CD4-positive, alpha-beta T cell treated with Interleukin-21 for 1 hour (primary cell): ENCODE results near the gene ALPL.
"Not testable (repeated sequence)": the region's sequence is repeated elsewhere in the genome, so short reads cannot be mapped to it uniquely, and the experiment has no call there.

Experiments
- DNase-seq: peaks from one replicate; pipeline ENCODE4 v3.0.0-alpha.2; 2020

Gene ALPL

DNA sequence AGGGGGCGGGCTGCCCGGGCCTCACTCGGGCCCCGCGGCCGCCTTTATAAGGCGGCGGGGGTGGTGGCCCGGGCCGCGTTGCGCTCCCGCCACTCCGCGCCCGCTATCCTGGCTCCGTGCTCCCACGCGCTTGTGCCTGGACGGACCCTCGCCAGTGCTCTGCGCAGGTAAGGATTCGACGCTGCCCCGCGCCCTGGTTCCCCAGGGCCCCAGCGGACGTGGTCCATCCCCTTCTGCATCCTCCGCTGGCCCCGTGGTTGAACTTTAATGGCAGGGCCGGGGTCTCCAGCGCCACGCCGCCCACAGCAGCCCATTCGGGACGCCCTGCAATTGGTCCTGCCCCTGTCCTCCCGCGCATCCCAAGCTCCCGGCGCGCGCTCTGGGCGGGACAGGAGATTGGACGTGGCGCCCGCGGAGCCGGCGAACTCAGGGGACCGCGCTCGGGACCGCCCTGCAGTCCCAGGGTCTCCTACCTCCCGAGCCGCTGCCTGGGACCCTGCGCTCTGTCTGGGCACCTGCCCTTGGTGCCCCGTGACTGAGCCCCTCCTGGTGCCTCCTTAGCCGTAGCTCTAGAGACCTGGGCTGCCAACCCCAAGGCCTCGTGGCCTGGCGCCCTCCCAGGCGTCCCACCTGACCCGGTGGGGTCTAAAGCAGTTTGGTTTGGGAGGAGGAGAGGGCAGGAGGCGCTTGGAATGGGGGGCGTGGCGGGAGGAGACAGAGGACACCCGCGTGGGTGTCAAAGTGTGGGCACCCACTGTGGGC, at the start of gene ALPL:
TSS of gene ALPL (plus strand) at position 73 of the 762 bp plus-strand sequence. CDS start 44,659 bp downstream, outside the sequence.
- no peak for DNase-seq

DNA sequence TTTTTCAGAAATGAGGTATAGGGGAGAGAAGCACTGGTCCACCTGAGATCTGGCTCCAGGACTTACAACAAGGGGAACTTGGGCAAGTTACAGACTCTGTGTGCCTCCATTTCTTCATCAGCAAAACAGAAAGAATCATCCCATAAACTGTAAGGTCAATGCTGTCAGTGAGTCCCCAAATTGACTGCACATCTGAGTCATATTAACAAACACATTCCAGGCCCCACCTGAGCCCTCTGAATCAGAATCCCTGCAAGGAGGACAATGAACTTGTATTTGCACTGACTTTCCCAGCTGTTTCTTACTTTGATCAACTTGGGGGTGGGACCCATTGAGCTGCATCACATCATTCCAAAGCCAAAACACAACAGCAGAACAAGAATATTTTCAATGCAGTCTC, 44.1 kb upstream of the ALPL start:
- not testable (repeated sequence) for DNase-seq

DNA sequence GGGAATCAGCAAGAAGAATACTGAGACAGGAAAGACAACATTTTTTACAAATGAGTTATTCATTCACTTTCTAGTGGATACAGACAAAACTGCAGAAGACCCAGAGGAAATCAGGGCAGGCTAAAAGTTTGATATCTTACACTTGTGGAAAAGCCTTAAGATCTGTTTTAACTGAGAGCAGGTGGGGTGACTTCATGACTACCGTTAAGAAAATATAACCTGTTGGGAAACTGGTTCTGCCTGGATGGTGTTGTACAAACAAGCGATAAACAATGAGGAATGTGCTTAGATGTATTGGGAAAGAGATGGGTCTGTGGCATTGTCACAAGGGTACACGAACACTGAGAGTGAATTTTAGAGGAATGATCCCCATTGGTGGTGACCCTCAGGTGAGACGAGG, 41.3 kb upstream of the ALPL start:
- not testable (repeated sequence) for DNase-seq

DNA sequence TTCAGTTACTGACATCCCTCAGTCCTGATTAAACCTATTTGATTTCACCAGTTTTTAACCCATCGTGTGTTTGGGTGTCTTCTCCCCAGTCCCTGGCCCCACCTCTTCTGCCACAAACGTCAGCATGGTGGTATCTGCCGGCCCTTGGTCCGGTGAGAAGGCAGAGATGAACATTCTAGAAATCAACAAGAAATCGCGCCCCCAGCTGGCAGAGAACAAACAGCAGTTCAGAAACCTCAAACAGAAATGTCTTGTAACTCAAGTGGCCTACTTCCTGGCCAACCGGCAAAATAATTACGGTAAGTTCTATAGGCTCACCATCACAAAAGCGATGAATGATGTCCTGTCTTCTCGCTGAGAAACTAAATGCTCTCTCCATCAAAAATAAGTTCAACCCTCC, 40.6 kb upstream of the ALPL start:
- DNase-seq = peak; percentile 15

DNA sequence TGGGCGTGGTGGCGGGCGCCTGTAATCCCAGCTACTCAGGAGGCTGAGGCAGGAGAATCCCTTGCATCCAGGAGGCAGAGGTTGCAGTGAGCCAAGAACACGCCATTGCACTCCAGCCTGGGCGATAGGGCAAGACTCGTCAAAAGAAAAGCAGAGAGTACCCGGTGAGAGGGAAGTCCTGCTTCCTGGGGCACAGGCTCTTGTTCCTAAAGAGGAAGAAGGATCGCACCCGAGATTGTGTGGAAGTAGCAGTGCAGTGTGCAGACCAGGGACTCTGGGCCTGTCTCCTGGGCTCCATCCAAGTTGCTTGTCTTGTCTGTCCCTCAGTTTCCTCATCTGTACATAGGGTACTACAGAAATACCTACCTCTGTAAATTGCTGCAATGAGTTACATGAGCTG, 39.6 kb upstream of the ALPL start:
- DNase-seq = no peak

DNA sequence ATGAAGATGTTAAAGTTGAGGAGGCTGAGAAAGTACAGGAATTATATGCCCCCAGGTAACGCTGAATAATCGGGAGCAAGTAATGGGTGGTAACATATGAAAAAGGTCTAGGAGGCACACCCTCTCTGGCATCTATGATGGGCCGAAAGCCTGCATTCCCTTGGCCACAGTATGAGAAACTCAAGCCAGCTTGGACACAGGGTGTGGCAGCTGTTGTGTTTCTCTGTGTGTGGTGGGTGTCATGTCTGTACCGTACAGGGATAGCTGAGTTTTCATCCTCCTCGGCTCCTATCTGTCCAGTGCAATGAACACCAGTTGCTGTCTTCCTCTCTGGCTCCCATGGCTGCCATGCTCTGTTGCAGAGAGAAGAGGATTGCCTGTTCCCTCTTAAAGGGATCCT, 36.4 kb upstream of the ALPL start:
- DNase-seq = no peak

DNA sequence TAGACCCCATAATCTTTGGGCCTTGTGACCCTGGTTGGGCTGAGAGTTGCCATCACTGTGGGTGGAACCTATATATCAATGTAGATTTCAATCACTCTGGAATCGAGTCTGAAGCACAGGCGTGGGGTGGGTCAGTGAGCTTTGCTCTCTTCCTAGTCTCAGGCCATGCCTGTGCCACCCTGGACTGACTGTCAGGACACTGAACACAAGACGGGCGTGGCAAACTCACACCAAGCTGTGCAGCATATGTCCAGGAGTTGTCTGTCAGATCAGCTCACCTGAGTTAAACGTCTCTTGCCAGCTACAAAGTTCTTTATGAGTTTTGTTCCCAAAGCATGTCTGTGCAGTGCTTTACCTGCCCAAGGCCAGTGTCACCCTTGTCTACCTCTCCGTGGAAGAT, 30.9 kb upstream of the ALPL start:
- DNase-seq = no peak

DNA sequence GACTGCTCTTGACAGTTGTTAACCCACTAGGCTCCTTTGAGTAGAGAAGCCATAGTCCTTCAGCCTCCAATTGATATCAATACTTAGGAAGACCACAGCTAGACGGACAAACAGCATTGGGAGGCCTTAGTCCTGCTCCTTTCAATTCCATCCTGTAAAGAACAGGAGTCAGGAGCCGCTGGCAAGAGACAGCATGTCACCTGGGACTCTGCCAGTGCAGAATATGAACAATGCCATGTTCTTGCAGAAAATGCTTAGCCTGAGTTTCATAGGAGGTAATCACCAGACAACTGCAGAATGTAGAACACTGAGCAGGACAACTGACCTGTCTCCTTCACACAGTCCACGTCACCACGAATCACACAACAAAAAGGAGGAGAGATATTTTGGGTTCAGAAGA, 25.3 kb upstream of the ALPL start:
- not testable (repeated sequence) for DNase-seq

DNA sequence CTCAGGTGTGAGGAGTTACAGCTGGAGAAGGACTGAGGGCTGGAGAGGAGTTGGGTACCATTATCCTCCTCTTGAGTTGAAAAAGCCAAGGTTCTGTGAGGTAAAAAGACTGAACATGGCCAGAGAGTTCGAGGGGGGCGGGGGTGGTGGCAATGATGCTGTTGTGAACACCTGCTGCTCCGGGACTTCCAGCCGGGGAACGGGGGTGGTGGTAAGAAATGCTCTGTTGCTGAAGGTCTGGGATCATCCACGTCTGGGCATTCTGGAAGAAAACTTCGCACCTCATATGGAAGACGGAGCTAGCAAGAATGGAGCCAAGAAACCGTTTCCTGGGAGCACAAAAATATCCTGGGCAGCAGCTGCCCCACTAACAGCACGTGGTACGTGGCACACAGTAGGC, 20.1 kb upstream of the ALPL start:
- no peak for DNase-seq

DNA sequence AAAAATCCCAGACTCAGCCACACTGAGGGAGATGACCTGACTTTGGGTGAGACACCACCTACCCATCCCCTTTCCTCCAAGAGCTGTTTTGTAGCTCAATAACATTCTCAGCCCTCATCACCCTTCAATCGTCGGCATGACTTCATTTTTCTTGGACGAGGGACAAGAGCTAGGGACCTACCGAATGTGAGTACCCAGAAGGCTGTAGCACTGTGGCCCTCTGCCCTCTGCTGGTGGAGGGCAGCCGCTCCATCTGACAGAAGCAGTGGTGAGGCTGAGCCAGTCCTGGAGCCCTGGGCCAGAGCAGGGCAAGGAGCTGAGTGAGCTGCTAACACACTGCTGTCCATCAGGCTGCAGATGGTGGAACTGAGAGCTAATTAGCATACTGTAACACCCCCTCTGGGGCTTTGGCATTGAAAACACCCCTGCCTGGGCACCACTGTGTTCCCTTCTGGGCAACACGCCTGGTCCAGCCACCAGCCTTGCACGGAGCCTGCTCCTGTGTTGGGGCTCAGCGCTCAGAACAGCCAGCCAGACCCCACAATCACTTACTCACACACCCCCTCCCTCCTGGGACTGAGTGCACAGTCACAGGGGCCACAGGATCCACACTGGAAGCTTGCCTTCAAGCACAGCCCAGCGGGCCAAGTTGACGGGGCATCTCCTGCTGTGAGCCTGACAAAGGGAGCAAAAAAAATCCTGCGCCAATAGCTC, 18.3 kb upstream of the ALPL start:
- DNase-seq = no peak

DNA sequence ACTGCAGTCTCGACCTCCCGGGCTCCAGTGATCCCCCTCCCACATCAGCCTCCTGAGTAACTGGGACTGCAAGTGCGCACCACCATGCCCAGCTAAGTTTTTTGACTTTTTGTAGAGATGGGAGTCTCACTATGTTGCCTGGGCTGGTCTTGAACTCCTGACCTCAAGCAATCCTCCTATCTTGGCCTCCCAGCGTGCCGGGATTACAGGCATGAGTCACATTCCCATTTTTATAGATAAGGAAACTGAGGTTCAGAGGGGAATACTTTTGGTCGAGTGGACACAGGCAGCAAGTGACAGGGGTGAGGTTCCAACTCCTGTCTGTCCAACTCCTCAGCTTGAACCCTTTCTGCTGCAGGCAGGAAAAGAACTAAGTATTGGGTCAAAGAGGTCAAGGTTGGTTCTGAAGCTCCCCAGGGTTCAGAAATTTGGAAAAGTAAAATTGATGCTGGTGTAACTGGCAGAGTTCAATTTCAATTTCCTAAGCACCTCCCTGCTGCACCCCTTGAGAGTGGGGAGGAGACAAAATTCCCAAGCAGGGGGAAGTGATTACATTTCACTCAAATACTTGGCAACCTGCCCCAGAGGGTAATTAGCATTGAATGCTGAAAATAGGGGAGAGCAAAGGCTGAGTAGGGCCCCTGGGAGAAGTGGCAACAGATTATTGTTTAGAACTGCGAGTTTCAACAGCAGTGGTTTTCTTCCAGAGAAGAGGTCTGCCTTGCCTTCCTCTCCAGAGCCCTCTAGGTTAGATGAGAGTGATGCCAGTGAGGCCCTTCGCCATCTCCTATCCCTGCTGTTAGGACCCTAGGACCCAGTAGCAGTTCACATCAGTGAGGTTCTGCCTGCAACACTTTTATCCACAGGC, 17.5 kb upstream of the ALPL start:
- DNase-seq = no peak

DNA sequence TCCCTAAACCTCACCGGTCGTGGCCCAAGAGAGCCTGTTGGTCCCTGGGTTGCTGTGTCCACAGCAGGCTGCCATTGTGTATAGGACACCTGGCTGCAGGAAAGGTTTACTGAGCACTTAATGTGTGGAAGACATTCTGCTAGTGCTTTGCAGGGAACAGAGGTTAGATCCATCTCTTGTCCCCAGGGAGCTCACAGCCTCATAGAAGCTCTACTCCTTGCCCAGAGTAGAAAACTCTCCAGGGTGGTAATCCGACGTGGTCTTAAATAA, 16.9 kb upstream of the ALPL start:
- no peak for DNase-seq

DNA sequence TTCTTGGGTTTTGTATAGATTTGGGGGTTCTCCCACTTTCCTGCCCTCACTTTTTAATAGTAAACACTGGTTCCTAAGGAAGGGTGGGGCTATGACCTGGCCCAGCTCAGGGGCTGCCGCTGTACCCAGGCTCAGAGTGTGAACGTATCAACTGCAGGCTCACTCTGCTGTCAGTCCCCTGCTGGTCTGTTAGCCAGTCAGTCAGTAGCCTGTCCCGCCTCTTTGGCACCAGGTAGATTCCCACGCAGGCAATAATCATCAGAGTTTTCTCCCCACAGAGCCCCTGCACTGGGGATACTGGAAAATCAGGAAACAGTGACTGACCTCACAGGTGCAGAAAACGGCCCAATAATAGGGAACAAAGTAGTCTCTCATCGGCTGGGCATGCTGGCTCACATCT, 15.0 kb upstream of the ALPL start:
- no peak for DNase-seq

DNA sequence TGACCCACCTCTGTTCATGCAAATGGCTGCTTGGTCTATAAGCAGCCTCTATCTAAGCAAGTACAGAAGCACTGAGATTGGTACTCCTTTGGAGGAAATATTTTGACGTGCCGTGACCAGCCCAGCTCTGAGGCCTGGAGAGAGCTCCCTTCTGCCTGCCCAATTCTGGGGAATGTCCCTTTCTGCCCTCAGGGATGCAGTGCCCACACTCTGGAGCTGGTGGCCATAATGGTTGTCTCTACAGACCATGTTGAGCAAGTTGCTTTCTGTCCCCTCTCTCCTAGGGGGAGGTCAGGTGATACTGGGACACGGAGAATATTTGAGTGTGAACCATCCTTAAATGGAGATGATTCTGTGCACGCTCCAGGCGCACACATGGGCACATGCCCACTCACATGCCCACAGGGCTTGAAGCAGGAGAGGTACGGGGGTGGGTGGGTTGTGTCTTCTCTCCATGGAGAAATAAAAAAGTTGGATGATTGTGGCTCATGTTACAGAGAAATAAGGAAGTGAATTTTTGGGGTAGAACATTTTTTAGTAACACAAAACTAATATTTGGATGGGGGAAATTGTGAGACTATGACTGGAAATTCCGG, 13.9 kb upstream of the ALPL start:
- DNase-seq = no peak

DNA sequence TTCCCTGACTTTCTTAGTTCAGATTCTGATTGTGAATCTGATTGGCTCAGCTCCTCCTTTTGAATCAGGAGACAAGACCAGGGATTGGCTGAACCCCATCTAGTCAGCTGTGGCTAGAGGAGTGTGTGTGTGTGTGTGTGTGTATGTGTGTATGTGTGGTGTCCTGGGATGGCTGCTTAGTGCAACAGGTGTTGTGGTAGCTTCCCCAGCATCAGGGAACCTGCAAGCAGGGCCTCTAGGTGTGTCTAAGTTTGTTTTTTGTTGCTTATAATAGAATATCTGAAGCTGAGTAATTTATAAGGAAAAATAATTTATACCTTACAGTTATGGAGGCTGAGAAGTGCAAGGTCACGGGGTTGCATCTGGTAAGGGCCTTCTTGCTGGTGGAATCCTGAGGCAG, 13.2 kb upstream of the ALPL start:
- DNase-seq = no peak

DNA sequence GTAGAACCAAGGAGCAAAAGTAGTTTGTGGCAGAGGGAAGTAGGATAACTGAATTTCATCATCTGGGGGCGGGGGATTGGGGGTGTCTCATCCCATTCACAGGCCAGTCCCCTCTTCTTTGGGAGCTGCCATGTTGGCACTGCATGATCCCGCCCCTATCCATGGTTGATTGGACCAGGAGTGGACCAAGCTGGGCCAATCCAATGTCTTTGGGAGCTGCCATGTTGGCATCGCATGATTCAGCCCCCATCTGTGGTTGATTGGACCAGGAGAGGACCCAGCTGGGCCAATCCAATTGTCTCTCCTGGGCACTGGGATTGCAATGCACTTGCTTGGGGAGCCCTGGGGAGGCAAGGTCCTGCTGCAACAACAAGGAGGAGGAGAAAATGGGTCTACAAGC, 12.3 kb upstream of the ALPL start:
- DNase-seq = no peak

DNA sequence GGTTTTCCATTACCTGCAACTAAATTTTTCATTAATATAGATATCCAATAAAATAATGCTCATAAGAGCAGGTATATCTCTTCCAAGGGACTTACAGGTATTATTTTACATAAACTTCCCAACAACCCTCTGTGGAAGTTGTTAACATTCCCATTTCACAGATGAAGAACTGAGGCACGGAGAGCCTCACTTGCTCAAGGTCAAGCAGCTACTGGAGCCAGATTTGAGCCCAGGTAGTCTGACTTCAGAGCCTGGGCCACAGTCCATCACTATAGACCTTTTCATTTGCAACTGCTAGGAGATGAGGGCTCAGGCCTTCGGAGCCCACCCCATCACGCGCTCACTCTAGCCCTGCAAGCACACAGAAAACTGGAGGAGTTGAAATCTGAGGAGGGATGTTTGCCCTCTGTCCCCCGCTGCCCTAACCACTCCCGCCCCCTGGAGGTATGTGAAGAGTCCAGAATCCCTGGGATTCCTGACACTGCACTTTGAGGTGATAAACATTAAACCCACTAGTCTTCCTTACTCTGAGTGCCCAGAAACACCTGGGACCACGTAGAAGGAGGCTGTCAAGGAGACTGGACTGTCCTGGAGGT, 11.7 kb upstream of the ALPL start:
- DNase-seq = no peak

DNA sequence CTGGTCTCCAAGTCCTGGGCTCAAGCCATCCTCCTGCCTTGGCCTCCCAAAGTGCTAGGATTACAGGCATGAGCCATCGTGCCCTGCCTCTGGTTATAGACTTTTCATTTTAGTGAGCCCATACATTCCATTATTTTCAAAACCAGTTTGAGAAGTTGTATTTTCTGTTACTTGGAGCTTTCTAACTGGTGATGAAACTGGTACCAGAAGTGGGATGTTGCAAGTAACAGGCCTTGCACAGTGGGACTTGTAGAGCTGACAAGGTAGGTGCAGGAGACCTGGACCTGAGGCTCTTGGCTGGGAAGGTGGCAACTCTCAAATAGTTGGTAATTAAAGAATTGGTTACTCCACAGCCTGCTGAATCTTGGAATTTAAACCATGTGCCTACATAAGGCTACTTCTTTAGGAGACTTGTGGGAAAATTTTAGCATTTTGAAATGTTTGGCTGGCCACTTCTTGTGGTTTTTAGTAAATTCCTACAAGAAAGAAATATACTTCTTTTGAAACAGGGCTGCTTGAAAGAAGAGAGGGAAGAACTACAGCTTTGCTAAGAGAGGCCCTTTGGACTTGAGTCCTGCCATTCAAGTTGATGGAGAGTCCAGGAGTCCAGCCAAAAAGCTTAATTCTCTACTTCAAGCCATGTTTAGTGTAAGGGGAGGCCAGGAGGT, 9.8 kb upstream of the ALPL start:
- DNase-seq = no peak

DNA sequence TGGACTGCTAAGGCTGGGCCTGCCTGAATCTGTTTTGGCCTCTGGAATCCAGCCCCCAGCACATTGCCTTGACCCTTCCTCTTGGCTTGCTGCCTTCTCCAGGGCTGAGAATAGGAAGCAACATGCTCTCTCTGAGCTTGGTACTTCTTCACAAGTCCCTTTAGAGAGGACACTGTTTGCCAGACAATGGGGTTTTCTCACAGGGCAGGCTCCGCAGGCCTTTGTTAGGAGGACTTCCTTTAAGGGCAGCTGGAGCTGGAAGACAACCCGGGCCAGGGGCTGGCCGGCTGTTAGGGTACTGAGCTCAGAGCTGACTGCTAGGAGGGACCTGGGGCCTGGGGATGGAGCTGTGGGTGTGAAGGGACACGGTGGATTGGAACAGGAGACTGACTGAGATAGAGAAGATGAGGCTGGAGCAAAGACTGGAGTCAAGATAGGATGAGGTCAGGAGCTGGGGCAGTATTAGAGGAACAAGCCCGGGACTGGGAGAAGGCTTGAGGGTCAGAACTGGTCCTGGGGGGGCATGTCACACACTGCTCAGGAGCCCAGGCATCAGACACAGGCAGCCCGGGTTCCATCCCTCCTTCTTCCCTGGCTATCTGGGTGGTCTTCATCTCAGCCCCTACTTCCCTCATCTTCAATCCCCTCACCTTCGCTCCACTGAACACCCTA, 5.4 kb upstream of the ALPL start:
- no peak for DNase-seq

DNA sequence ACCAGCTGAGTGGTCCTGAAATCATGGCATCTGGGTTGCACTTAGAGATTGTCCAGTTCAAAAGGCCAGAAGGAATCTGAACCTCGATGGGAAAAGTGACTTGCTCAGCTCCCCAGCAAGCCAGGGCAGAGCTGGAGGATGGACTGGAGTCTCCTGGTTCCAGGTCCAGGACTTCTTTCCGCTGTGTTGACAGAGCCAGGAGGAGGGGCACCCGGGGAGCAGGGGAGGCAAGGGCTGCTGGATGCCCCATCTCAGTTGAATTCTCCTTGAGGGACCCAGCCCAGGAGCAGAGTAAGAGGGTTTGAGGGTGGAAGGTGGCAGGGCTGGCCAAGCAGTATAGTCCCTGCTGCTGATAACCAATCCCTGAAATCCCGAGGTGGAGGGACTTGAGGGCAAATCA, 2.4 kb upstream of the ALPL start:
- no peak for DNase-seq

DNA sequence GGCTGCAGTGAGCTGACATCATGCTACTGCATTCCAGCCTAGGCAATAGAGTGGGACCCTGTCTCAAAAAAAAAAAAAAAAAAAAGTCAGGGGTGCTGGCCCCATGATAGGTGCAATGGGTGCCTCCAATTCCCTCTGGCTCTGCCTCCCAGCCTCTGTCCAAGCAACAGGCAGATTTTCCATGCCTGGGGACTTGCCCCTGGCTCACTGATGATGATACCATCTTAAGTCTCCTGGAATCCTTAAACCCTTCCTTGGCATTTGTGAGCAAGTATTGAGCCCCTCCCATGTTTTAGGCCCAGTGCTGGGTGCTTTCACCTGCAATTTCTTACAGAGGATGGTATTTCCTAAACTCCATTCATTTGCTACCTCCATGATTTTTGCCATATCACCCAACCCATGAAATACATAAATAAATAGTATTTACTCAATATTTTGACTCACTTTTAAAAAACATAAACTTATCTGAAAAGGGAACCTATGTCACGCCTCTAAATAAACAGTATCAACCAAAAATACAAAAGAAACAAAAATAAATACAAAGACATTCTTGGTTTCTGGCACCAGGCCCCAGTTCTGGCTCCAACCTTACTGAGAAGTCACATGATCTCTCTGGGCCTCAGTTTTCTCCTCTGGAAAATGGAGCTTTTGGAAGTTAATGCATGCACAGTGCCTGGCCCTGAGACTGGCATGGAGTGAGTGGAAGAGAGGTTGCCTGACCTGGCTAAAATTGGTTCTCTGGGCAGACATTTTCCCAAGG, 1.5 kb upstream of the ALPL start:
- DNase-seq = no peak
